Erythroblast (primary cell): ENCODE results near the gene ALDH1B1.

ENCODE experiments used
- GATA1 ChIP-seq: IDR thresholded peaks from 2 replicates; pipeline ENCODE4 v1.6.1; 2011; ENCODE audit warnings: low read depth, mild to moderate bottlenecking, control low read depth, low read length, moderate library complexity
- POLR2A ChIP-seq: IDR thresholded peaks from 2 replicates; pipeline ENCODE4 v1.6.1; 2011; ENCODE audit warnings: mild to moderate bottlenecking, low read length

GRCh38 chr9:38367898-38368297 lies 24.6 kb upstream of the ALDH1B1 start:
- TF ChIP-seq POLR2A = no peak
- TF ChIP-seq GATA1 = no peak
